K562 (cell line): Measurements from ENCODE around the gene PLAAT3.

Experiments
- CTCF ChIP-seq, 3 experiments: IDR thresholded peaks in 2 of 3; conservative IDR thresholded peaks in 1 of 3; 2 replicates each; pipeline ENCODE4 v1.5.1; 2011 to 2012; ENCODE audit warnings: low read length in 3 of 3, mild to moderate bottlenecking in 3 of 3, control low read depth in 2 of 3, improper control_type of control experiment in 1 of 3, inconsistent platforms in 1 of 3, low read depth in 1 of 3, mixed read lengths in 1 of 3, moderate library complexity in 1 of 3; ENCODE audit not compliant: insufficient read depth in 2 of 3
- E2F1 ChIP-seq: sonication (generic); formaldehyde crosslinking; IDR thresholded peaks from 2 replicates; pipeline ENCODE4 v1.8.1; 2023; ENCODE audit warnings: mild to moderate bottlenecking, missing genetic modification reagents, moderate library complexity
- EP300 ChIP-seq: IDR thresholded peaks from 2 replicates; pipeline ENCODE4 v1.6.1; 2012; ENCODE audit warnings: low read length, improper control_type of control experiment
- MYNN ChIP-seq, 2 experiments: sonication (generic); formaldehyde crosslinking in 1 of 2; IDR thresholded peaks; 2 replicates each; pipeline versions ENCODE4 v1.5.0 to v1.6.1; 2016 to 2020; ENCODE audit warnings: antibody characterized with exemption in 1 of 2, missing genetic modification reagents in 1 of 2
- PCBP2 ChIP-seq: fragments of 200-400 bp; formaldehyde crosslinking; IDR thresholded peaks from 2 replicates; pipeline ENCODE4 v1.6.1; 2018; ENCODE audit warnings: low read length, low read depth, mild to moderate bottlenecking, moderate library complexity; ENCODE audit not compliant: poor library complexity, severe bottlenecking
- RAD51 ChIP-seq: fragments of 450-650 bp; IDR thresholded peaks from 2 replicates; pipeline ENCODE4 v1.7.1; 2016; ENCODE audit warnings: low read depth, mild to moderate bottlenecking, borderline replicate concordance
- ZBTB33 ChIP-seq: sonication (generic); formaldehyde crosslinking; IDR thresholded peaks from 2 replicates; pipeline ENCODE4 v1.8.1; 2023; ENCODE audit warnings: mild to moderate bottlenecking, missing genetic modification reagents

- TF ChIP-seq RAD51 = no peak
- no peak for TF ChIP-seq ZBTB33 (CRISPR knock-in tag)
- no peak for TF ChIP-seq PCBP2
- TF ChIP-seq EP300 = no peak
- no peak for TF ChIP-seq MYNN (IDR thresholded peaks at IDR 0.05)
- TF ChIP-seq MYNN (CRISPR knock-in tag; IDR thresholded peaks at IDR 0.05) = no peak
- TF ChIP-seq E2F1 (CRISPR knock-in tag) = no peak
- no peak for TF ChIP-seq CTCF (IDR thresholded peaks at IDR 0.05 in 2 of 3, conservative IDR thresholded peaks at IDR 0.05 in 1 of 3; ENCODE audit: insufficient read depth in 2 of 3, low read depth in 1 of 3, low read length in 3 of 3)
These were observed 15.2 kb upstream of the PLAAT3 start for GRCh38 chr11:63629426-63629825.
